Testis (tissue), 3 donors: ENCODE data around the gene RECQL. TPM values are rescaled to one million over a fixed set of nuclear protein-coding genes. Genes with fewer than 3 reads are reported as not detected.

Experiments
- DNase-seq: peaks from one replicate; pipeline ENCODE4 v3.0.0-alpha.2; 2019
- H3K27ac ChIP-seq, 2 donors: fragments of 200-600 bp; sonication (generic); one replicate each; pipeline ENCODE4 v1.5.1; 2019
- H3K27me3 ChIP-seq: fragments of 200-600 bp; sonication (generic); one replicate; pipeline ENCODE4 v1.5.1; 2019
- H3K36me3 ChIP-seq: fragments of 200-600 bp; sonication (generic); one replicate; pipeline ENCODE4 v1.5.1; 2017; ENCODE audit warnings: low read depth; ENCODE audit errors: missing control alignments
- H3K4me1 ChIP-seq: fragments of 200-600 bp; sonication (generic); one replicate; pipeline ENCODE4 v1.5.1; 2019
- H3K4me3 ChIP-seq, 2 donors: fragments of 200-600 bp; sonication (generic); one replicate each; pipeline ENCODE4 v1.5.1; 2017 to 2019
- H3K9me3 ChIP-seq: fragments of 200-600 bp; sonication (generic); one replicate; pipeline ENCODE4 v1.5.1; 2017
- POLR2A ChIP-seq: fragments of 450-650 bp; IDR thresholded peaks from one replicate; pipeline ENCODE4 v1.6.1; 2017; ENCODE audit warnings: antibody characterized with exemption, mild to moderate bottlenecking, moderate library complexity
- WGBS, 2 donors: methylation state at CpG; one replicate each; pipeline ENCODE4 v1.1.5; 2018; 5-methylcytosine and 5-hydroxymethylcytosine counted together
- intact Hi-C: fragments of 100-400 bp; cut with DNase I; formaldehyde crosslinking; loops from one replicate; pipeline ENCODE4 v1.15.1; 2023; ENCODE audit warnings: low total_unique reads
- polyA plus RNA-seq: library from polyadenylated mRNA; stranded (reverse); fragments of 350-450 nt; fragmentation: Illumina TruSeq; extraction: RNeasy Lipid Tissue Mini Kit (QIAGEN cat#74804); gene quantifications from one replicate; pipeline ENCODE4 v1.2.3, GENCODE V29; 2014; ENCODE audit warnings: low read depth, low replicate concordance; ENCODE audit not compliant: insufficient read depth
- total RNA-seq, 2 donors: library from RNA; depleted of rRNA; stranded (reverse); fragments of >200 nt; gene quantifications; one replicate each; pipeline ENCODE4 v1.2.3, GENCODE V29; 2016
- TF ChIP-seq, protein P1 (sequence below), 3 experiments: fragments of 450-650 bp in 2 of 3; fragments of 200-600 bp in 1 of 3; sonication (generic) in 1 of 3; IDR thresholded peaks; one replicate each; pipeline ENCODE4 v1.5.1; 2016 to 2019; ENCODE audit warnings: antibody characterized with exemption in 3 of 3, mild to moderate bottlenecking in 2 of 3, moderate library complexity in 1 of 3

The RECQL gene
- total and polyA plus RNA-seq, 3 donors from 2014 or later, result 9.8 to 21.6 (median 15.2) TPM

DNA sequence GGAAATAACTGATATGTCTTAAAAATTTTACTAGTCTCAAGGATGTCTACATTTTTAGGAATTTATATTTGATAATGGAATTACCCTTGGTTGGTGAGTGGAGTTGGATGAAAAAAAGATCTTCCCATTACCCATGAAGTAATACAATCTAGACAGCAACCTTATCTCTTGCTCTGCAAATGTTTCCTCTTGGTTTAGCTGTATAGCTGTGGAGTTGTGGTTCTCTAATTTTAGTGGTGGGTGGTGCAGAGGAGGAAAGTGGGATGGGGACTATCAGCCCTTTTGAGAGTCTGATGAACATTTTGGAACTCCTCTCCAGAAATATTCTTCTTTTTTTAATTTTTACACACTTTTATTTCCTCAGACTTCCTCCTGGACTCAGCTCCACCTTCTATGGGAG, 41.7 kb upstream of the RECQL start:
- H3K27ac ChIP-seq, result no peak overlapping the region
- H3K27me3 ChIP-seq, result no peaks in the 10 kb centered on the region
- no peak overlapping the region for H3K4me3 ChIP-seq
- H3K4me1 ChIP-seq, result no peaks in the 10 kb centered on the region
- no peaks in the 10 kb centered on the region for H3K9me3 ChIP-seq
- no peak for DNase-seq
- no peaks in the 10 kb centered on the region for H3K36me3 ChIP-seq
- TF ChIP-seq, protein P1, sequence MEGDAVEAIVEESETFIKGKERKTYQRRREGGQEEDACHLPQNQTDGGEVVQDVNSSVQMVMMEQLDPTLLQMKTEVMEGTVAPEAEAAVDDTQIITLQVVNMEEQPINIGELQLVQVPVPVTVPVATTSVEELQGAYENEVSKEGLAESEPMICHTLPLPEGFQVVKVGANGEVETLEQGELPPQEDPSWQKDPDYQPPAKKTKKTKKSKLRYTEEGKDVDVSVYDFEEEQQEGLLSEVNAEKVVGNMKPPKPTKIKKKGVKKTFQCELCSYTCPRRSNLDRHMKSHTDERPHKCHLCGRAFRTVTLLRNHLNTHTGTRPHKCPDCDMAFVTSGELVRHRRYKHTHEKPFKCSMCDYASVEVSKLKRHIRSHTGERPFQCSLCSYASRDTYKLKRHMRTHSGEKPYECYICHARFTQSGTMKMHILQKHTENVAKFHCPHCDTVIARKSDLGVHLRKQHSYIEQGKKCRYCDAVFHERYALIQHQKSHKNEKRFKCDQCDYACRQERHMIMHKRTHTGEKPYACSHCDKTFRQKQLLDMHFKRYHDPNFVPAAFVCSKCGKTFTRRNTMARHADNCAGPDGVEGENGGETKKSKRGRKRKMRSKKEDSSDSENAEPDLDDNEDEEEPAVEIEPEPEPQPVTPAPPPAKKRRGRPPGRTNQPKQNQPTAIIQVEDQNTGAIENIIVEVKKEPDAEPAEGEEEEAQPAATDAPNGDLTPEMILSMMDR (IDR thresholded peaks at IDR 0.05), result no peak
- no peak for TF ChIP-seq POLR2A
- intact Hi-C loops, result no loop called here

DNA sequence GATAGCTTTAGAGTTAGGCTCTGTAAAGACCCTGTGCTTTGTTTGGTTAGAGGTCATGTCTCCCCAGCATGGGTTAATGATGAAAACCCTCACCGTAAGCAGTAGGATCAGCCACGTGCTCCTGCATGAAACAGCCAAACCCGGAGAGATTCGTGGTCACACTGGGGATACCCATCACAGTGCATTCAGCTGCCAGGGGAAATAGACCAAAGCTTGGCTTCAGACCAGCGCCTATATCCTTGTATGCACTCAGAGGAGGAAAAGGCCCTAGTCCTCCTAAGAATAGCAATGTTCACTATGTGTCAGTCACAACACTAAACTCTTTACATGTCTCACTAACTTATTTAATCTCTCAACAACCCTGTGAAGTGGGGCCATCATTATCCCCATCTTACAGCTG, 41.0 kb upstream of the RECQL start:
- Histone ChIP-seq H3K27ac (no peak overlapping the region), H3K27me3 (no peaks in the 10 kb centered on the region), H3K4me1 (no peaks in the 10 kb centered on the region), H3K36me3 (no peaks in the 10 kb centered on the region), H3K9me3 (no peaks in the 10 kb centered on the region), H3K4me3 (no peak overlapping the region)
- no peak for TF ChIP-seq POLR2A
- TF ChIP-seq, protein P1 (IDR thresholded peaks at IDR 0.05), result no peak
- DNase-seq, result no peak
- intact Hi-C loops, result no loop called here
- 76 to 79% methylated on average over 5 of the region's 5 CpGs for WGBS, 2 donors

DNA sequence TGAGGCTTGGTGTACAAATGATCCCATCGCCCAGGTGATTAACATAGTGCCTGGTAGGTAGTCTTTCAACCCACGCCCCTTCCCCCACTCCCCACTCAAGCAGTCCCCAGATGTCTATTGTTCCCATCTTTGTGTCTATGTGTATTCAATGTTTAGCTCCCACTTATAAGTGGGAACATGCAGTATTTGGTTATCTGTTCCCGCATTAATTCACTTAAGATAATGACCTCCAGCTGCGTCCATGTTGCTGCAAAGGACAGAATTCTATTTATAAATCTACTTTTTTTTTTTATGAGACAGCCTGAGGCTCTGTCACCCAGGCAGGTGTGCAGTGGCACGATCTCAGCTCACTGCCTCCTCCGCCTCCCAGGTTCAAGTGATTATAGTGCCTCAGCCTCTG, 40.3 kb upstream of the RECQL start:
- 68 to 76% methylated on average over 6 of the region's 6 CpGs for WGBS, 2 donors
- no peaks in the 10 kb centered on the region for H3K36me3 ChIP-seq
- no peak overlapping the region for H3K4me3 ChIP-seq
- intact Hi-C loops, result no loop called here
- H3K4me1 ChIP-seq, result no peaks in the 10 kb centered on the region
- H3K27me3 ChIP-seq, result no peaks in the 10 kb centered on the region
- TF ChIP-seq, protein P1 (IDR thresholded peaks at IDR 0.05), result no peak
- no peak for TF ChIP-seq POLR2A
- no peak overlapping the region for H3K27ac ChIP-seq
- no peaks in the 10 kb centered on the region for H3K9me3 ChIP-seq
- DNase-seq, result no peak

DNA sequence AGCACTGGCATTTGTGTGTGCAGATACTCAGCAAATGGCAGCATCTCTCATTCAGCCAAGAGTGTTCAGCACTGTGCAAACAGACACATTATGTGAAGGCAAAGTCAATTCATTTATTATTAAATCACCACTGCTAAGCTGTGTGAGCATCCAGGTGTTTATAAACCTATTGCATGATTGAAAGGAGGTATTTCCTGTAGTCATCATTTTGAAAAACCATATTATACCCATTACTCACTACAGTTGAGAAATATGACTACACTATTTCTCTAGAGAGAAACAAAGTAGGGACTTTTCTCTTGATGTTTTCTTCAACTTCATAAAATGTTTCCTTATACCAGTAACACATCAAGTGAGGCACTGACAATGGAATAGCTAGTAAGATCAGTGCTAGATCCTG, 38.4 kb upstream of the RECQL start:
- intact Hi-C loops, result no loop called here
- no peaks in the 10 kb centered on the region for H3K4me1 ChIP-seq
- TF ChIP-seq, protein P1 (IDR thresholded peaks at IDR 0.05), result no peak
- no peak for TF ChIP-seq POLR2A

DNA sequence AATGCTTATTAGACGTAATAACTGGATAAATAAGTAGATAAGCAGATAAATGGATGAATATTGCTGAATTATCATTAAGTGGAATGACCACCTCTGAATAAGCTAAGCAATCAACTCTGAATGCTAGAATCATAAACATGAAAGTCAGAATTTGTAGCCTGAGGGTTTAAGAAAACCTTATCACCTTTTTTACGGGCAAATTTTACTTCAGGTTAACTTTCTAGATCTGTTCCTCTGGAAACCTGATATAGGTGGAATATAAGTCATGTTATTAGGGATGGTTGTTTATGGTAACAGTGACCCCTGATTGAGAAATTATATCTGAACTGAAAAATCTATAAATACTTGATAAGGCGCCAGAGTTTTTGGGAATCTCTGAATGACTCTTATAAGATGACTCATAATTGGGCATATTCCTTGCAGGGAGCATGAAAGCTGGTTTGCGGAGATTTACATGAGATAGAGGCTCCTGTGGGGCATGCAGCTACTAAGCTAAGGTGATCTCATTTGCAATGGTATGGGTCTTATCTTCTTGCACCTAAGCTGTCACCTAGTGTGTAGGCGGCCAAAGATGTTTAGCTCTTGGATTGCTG, 36.7 kb upstream of the RECQL start:
- intact Hi-C loops, result no loop called here
- H3K4me1 ChIP-seq, result no peaks in the 10 kb centered on the region
- H3K27ac ChIP-seq, result no peak overlapping the region
- H3K4me3 ChIP-seq, result no peak overlapping the region
- DNase-seq, result no peak
- TF ChIP-seq, protein P1 (IDR thresholded peaks at IDR 0.05), result no peak
- no peak for TF ChIP-seq POLR2A
- H3K27me3 ChIP-seq, result no peaks in the 10 kb centered on the region
- no peaks in the 10 kb centered on the region for H3K36me3 ChIP-seq
- WGBS, 2 donors, result 88 to 90% methylated on average over 5 of the region's 5 CpGs
- no peaks in the 10 kb centered on the region for H3K9me3 ChIP-seq

More for the DNA sequence above, 38.4 kb upstream of the RECQL start:
- no peaks in the 10 kb centered on the region for H3K9me3 ChIP-seq
- H3K27me3 ChIP-seq, result no peaks in the 10 kb centered on the region
- H3K36me3 ChIP-seq, result no peaks in the 10 kb centered on the region
- H3K27ac ChIP-seq, result no peak overlapping the region
- H3K4me3 ChIP-seq, result no peak overlapping the region
- DNase-seq, result no peak
